NCI-H226 (cell line): ENCODE measurements around the gene NCBP2.
"Not testable (repeated sequence)": the region's sequence is repeated elsewhere in the genome, so short reads cannot be mapped to it uniquely, and the experiment has no call there.

Experiments used
- DNase-seq: peaks from one replicate; pipeline ENCODE4 v3.0.0-alpha.2; 2015

Gene NCBP2

DNA sequence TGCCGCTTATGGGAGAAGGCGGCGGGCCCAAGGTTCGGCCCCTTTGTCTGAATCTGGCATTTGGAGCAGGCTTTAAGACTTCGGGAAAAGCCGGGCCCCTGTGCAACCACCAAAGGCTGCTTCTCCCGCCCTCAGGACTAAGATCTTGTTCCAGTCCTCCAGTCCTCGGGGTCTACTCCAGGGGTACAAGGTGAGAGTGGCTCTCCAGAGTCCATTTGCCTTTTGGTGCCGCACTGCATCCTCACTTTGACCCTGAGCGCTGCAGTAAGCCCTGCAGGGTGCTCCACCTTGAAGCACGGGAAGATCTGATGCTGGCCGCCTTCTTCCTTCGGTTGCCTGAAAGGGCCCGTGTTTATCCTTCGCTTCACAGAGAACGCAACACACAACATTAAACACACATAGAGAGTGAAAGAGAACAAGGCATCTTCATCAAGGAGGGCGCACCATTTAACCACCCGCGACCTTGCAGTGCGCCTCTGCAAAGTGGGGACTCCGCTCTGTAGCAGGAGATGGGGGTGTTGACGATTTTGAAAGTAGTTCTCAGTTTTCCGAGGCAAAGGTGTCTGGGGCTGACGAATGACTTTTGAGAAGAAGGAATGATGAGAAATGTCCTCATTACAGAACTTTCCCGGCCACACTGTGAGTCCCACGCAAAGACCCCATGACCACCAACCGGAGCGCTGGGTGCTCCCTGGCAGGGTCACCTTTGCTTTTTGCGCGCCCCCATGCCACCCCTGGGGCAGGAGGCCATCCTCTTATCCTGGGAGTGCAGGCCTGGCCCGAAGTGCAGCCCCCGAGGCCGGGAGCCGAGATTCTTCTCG lies 25.3 kb upstream of the NCBP2 start:
- DNase-seq, result no peak

GRCh38 chr3:196966526-196967401 lies 24.4 kb upstream of the NCBP2 start:
- DNase-seq, result no peak

DNA sequence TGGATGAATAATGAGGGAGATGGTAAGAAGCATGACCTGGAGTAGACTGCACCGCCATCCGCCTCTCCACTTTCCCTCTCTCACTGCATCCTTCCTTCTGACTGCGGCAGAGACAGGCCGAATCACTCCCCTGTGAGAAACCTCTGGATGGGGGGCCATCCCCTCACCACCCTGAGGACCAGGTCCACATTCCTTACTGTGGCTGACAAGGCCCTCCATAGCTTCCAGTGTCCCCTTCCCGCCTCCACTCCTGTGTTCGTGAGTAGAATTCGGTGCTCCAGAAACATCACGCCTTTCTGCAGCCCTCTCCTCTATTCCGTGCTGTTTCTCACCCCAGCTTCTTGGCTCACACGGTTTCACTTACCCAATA lies 23.5 kb upstream of the NCBP2 start:
- DNase-seq, result no peak

- DNase-seq, result no peak
These were observed 22.9 kb upstream of the NCBP2 start for GRCh38 chr3:196965112-196965803.

GRCh38 chr3:196963631-196963953 lies 21.3 kb upstream of the NCBP2 start:
- DNase-seq, result no peak

GRCh38 chr3:196962930-196963630 lies 20.8 kb upstream of the NCBP2 start:
- no peak for DNase-seq

- no peak for DNase-seq
These were observed 20.0 kb upstream of the NCBP2 start for GRCh38 chr3:196962108-196962929.

- no peak for DNase-seq
These were observed 12.5 kb upstream of the NCBP2 start for GRCh38 chr3:196954832-196955231.

GRCh38 chr3:196951371-196951770 lies 9.0 kb upstream of the NCBP2 start:
- no peak for DNase-seq

GRCh38 chr3:196949750-196950149 lies 7.4 kb upstream of the NCBP2 start:
- DNase-seq, result no peak

DNA sequence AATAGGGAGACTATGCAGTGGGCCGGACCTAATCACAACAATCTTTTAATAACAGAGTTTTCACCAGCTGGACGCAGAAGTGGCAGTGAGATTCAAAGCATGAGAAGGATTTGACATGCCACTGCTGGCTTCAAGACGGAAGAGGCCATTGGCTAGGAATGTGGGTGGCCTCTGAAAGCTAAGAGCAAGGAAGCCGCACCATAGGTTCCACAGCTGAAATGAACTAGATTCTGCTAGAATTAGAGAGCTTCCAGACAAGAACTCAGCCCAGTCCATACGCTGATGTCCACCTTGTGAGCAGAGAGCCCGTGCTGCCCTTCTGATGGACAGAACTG lies 6.9 kb upstream of the NCBP2 start:
- no peak for DNase-seq

- DNase-seq, result no peak
These were observed 6.3 kb upstream of the NCBP2 start for GRCh38 chr3:196948442-196949284.

DNA sequence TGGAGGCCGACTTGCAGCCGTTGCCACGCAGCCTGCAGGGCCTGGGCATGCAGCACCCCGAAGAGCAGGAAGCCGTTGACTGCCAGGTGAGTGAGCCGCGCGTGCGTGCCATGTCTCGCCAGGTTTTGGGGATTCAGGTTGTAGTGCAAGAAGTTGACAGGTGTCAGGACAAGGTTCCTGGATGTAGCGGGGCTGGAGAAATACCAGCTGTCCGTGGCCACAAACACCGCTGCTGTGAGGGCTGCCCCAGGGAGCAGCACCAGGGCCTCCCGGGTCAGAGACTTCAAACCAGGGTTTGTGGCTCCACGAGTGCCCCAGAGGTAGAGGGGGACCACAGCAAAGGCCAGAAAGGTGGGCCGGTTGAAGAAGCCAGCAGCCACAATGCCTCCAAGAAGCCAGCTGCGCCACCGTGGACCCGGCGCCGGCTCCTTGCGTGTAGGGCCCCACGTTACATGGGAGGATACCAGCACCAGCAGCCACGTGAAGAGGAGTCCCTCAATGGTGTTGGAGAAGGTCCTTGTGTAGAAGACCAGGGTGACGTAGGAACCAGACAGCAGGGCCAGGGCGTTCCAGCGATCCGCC lies 5.6 kb upstream of the NCBP2 start:
- no peak for DNase-seq

- DNase-seq, result no peak
These were observed 5.0 kb upstream of the NCBP2 start for GRCh38 chr3:196947136-196947859.

- not testable (repeated sequence) for DNase-seq
These were observed 1.9 kb upstream of the NCBP2 start for GRCh38 chr3:196944037-196944790.

DNA sequence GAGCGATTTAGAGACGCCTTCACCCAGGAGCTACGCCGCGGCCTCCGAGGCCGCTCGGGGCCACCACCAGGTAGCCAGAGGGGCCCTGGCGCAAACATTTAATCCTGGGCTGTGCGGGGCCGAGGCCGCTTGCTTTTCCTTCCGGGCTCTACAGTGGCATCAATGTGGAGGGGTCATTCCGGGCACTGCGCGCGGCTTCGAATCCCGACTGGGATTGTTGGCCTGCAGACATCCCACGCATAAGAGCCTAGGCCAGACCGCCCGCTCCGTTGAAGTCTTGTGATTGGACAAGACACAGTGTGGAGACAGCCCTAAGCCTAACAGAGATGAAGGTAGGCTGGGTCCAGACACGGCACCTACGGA lies 568 bp upstream of the NCBP2 start:
- DNase-seq, result peak; percentile 42

GRCh38 chr3:196941729-196942225 lies 551 bp downstream of the NCBP2 start:
- DNase-seq, result peak; percentile 55

GRCh38 chr3:196938576-196938975 lies 3.8 kb downstream of the NCBP2 start:
- DNase-seq, result no peak

- no peak for DNase-seq
These were observed 4.2 kb downstream of the NCBP2 start for GRCh38 chr3:196938124-196938523.
